ENCODE measurements around the gene TRIM7.

GRCh38 chr5:181243564-181244343, 38.8 kb upstream of the TRIM7 start, which contains the start of gene RACK1:
- TF ChIP-seq EZH2phosphoT487 (IDR thresholded peaks at IDR 0.05; ENCODE audit: borderline replicate concordance) (no peak), CTCF (conservative IDR thresholded peaks at IDR 0.05; ENCODE audit: low read length) (no peak)
